Forelimb muscle (tissue), 1 donor: ENCODE measurements around the gene MLF1. TPM values are rescaled to one million over a fixed set of nuclear protein-coding genes. Genes with fewer than 3 reads are reported as not detected.
"Not testable (repeated sequence)": the region's sequence is repeated elsewhere in the genome, so short reads cannot be mapped to it uniquely, and the experiment has no call there.

Experiments
- DNase-seq: peaks from one replicate; pipeline ENCODE4 v3.0.0-alpha.2; 2013; ENCODE audit warnings: low read depth
- polyA plus RNA-seq: library from polyadenylated mRNA; unstranded; fragments of 120-200 nt; gene quantifications from one replicate; pipeline ENCODE4 v1.2.1, GENCODE V29; 2013; ENCODE audit not compliant: insufficient read length

MLF1 gene
- 88.4 TPM for polyA plus RNA-seq

DNA sequence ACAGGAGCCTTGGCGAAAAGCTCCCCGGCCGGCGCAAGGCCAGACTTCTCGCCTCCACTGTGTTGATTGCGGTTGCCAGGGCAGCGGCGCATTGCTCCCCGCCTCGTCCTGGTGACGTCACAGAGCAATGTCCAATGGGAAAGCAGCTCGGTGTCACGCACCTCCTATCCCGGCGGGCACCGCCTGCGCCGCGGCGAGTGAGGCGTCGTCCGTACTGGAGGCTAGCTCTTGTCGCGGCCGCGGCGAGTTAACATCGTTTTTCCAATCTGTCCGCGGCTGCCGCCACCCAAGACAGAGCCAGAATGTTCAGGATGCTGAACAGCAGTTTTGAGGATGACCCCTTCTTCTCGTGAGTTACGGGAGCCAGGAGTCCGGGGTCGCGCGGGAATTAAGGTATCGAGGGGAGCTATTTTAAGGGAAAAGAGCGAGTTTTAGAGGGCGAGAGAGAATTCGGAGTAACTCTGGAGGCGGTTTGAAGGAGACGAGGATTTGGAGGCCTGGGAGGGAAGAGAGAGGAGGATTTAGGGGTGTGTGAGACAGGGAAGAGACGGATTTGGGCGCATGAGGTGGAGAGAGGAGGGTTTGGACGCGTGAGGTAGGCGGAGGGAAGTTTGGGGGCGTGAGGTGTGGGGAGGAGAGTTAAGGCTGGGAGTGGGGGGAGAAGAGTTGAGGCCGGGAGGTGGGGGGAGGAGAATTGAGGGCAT is at the start of gene MLF1:
MLF1 (plus strand) TSS at position 196 of the 704 bp plus-strand sequence; CDS start at position 303, 107 bp downstream.
- DNase-seq: peak; percentile 94

DNA sequence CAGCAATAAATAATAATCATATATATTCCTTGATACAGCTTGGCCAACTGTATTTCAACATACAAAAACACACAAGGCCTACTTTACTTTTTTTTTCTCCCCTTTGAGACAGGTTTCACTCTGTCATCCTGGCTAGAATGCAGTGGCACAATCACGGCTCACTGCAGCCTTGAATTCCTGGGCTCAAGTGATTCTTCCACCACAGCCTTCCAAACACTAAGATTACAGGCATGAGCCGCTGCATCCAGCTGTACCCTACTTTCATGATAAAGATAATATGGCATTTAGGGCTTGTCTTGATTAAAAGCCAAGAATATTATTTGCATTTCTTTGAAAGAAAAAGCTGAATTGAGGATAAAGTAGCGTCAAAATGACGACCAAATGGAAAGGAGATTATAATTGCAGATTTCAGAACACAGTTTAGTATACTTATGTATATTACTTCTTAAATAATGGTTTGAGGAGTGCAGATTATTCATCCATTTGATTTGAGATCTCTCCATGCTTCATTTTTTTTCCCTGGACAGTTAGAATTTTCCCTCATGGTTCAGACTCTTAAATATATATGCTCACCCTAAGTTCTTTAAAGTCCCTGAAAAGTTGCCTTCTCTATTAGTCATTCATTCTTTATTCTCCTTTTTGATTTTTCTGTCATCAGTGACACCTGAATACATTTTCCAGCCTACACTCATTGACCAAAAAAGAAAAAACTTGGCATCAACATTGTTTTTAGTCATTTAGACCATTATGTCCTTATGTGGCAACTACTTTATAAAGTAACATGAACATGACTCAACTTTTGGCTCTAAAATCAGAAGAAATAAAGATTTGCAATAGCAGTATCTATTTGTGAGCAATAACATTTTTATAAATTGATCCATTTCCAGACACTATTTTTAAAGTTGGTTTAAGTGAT is 48.5 kb upstream of the MLF1 start:
- DNase-seq: no peak

DNA sequence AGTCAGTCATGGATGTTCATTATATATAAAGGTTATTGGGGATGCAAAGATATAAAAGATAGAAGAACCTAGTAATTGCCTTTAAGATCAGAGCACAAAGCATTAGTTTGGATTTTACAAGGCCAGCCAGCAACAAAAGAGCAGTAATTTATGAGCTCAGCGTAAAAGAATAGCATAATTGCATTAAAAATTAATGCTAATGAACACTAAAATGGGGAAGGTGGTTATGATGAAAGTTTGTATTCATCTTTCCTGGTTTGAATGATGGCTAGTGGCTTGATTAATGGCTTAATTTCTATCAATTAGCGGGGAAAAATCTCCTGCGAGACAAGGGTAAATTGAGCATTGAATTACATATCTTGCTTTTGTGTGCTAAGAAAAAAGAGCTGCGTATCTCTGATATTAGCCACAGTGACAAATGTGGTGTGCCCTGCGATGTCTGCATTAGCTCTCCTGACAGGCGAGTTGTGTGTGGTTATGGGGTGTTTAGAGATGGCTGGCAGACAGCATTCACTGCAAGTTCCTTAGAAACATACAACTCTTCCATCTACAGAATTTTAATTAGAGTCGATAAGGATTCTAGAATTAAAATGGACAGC is 42.8 kb upstream of the MLF1 start:
- no peak for DNase-seq

GRCh38 chr3:158531334-158531733 is 39.7 kb upstream of the MLF1 start:
- DNase-seq: no peak

DNA sequence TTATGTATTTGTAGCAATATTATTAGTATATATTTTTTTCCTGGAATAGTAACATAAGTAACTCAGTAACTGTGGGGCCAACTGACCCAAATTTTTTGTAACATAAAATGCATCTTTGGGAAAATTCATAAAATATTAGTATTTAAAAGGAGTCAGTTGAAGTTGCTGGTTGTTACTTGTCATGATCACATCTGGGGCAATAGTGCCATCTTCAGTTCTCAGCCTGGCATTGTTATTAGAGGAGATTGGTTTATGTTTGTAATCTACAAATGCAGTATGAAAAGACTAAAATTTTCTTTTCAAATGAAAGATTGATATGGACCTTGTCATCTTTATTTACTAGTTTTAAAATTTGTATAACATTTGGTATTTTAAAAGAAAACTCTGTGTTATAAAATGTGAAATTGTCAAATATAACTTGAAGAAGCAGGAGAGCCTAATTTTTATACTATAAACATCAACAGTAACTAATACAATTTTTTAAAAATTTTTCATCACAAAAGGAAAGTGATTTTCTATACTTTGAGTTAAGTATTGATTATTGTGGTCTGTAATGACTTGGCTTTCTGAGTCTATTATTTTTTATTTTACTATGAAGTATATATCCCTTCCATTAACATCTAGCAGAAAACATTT is 38.8 kb upstream of the MLF1 start:
- peak; percentile 34 for DNase-seq

GRCh38 chr3:158535918-158536317 is 35.1 kb upstream of the MLF1 start:
- no peak for DNase-seq

DNA sequence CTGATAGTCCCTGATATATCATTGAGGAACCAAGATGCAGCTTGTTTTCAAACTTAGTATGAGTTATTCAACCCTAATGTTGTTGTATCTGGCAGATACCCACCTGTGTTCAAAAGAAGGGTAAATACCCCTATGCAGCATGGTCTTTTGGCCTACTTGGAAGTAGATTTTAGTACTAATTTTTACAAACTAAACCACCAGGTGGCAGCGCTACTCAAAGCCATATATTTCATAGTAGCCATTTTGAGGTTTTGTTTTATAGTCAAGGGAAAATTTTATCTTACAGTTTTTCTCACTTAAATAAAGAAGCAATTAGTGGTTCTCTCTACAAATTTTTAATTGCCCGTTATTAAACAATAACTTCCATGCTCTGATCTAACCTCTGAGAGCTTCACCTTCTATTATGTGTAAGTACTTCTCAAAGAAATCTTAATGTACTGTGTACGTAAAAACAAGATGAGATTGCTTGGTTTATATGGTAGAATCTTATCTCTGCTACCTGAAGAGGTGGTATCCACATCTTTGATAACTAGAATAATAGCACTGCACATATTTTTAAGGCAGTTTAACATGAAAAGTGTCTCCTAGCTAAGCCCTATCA is 31.5 kb upstream of the MLF1 start:
- no peak for DNase-seq

DNA sequence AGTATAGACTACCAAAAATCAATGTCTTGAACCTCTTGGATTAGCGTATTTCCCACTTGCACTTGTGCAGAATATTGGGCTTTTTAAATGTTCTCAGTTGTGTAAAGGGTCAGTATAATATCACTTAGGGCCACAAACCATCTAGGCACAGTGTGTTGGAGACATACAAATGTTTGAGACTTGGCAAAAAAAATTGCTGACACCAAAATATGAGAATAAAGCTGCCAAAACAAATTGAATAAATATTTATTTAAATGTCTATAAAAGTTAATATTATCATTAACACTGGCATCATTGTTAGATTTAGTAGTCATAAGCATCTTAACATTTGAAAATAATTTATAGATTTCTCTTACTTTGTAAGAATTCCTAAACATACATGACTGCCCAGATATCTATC is 30.9 kb upstream of the MLF1 start:
- no peak for DNase-seq

DNA sequence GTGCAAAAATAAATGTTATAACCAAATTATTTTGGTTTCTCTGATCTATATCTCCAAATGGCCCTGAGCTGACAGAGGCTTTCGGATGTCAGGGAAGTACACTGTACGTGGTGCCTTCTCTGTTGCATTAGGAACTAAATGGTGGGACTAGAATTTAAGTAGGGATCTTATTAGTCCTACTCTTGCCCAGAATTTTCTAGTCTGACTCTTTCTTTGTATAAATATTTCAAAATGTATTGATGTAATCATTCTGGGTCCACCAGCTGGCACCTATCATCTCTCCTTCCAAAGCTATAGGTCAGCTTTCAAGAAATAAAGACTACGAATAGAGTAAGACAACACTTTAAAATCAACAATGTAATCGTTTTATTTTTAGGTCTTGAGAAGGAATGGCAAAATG is 22.3 kb upstream of the MLF1 start:
- no peak for DNase-seq

DNA sequence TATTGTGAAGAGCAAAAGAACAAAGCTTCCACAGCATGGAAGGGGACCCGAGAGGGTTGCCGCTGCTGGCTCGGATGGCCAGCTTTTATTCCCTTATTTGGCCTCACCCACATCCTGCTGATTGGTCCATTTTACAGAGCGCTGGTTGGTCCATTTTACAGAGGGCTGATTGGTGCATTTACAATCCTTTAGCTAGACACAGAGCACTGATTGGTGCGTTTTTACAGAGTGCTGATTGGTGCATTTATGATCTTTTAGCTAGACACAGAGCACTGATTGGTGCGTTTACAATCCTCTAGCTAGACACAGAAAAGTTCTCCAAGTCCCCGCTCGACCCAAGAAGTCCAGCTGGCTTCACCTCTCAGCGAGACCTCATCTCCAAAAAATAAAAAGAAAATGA is 21.1 kb upstream of the MLF1 start:
- not testable (repeated sequence) for DNase-seq

- DNase-seq: no peak
Observed at GRCh38 chr3:158552124-158552523, 18.9 kb upstream of the MLF1 start.

GRCh38 chr3:158559504-158559903 is 11.5 kb upstream of the MLF1 start:
- no peak for DNase-seq

- DNase-seq: no peak
Observed at GRCh38 chr3:158560979-158561378, 10.0 kb upstream of the MLF1 start.

DNA sequence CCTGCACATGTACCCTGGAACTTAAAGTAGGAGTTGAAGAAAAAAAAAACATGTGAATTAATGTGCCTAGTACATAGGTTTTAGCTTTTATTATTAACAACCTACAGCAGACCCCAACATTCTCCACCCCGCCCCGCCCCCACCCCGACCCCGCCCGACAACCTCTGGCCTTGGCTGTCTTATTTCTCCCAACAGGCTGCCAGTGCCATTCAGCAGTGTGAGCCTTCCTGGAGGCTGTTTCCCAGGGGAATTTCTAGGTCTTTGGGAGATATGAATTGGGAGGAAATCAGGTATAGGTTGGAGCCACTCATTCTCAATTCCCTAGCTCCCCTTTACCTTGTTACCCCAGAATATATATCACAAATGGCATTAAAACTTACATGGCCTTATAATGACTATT is 8.3 kb upstream of the MLF1 start:
- DNase-seq: no peak

- DNase-seq: no peak
Observed at GRCh38 chr3:158563076-158563475, 7.9 kb upstream of the MLF1 start.

DNA sequence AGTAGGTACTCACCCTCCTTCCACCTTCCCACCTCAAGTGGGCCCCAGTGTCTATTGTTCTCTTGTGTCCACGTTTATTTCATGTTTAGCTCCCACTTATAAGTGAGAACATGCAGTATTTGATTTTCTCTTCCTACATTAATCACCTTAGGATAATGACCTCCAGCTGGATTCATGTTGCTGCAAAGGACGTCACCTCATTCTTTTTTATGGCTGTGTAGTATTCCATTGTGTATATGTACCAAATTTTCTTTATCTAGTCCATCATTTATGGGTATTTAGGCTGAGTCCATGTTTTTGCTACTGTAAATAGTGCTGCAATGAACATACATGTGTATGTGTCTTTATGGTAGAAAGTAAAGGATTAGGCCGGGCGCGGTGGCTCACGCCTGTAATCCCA is 5.9 kb upstream of the MLF1 start:
- no peak for DNase-seq

GRCh38 chr3:158568784-158569183 is 2.2 kb upstream of the MLF1 start:
- no peak for DNase-seq

DNA sequence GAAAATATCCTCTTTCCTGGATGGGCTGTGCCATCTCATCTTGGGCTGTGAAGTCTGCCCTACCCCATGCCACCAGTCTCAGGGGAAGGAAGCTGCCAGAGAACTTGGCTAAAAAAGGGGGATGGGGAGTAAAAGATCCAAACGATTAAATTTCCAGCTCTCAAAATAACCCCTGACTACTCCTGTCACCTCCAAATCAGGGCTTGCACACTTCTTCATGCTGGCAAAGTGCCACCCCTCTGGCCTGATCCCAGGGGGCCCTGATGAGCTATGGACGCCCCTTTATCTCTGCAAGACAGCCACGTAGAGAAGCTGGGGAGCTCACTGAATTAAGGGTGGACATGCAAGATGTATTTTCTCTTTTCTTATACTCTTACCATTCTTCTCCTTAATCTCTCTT is 1.2 kb upstream of the MLF1 start:
- DNase-seq: no peak

- no peak for DNase-seq
Observed at GRCh38 chr3:158571969-158572765, 1.2 kb downstream of the MLF1 start.

DNA sequence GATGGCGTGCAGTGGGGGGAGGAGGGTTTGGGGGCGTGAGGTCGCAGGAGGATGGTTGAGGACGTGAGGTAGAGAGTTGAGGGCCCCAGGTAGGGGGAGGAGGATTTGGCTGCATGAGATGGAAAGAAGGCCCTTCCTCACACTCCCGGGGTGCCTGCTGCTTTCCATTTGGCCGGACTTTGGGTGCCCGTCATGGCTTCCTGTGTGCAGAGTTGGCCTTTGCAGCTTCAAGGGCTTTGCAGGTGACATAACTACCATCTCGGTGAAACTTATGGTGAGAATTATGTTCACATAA is 1.7 kb downstream of the MLF1 start:
- no peak for DNase-seq

GRCh38 chr3:158573714-158574113 is 2.7 kb downstream of the MLF1 start:
- no peak for DNase-seq
